HepG2 (cell line): ENCODE measurements around the gene ZBTB45. TPM values are rescaled to one million over a fixed set of nuclear protein-coding genes. Genes with fewer than 3 reads are reported as not detected.

Experiments used
- ARNT2 ChIP-seq: sonication (generic); formaldehyde crosslinking; IDR thresholded peaks from 2 replicates; pipeline ENCODE4 v1.8.0; 2022; ENCODE audit warnings: mild to moderate bottlenecking, low read depth, missing genetic modification reagents, moderate library complexity
- HDAC2 ChIP-seq: sonication (generic); formaldehyde crosslinking; IDR thresholded peaks from 2 replicates; pipeline ENCODE4 v1.4.0; 2020; ENCODE audit warnings: missing genetic modification reagents
- HNF4G ChIP-seq, 2 experiments: sonication (generic) in 1 of 2; formaldehyde crosslinking in 1 of 2; IDR thresholded peaks; 2 replicates each; pipeline versions ENCODE4 v1.4.0 to v1.6.1; 2011 to 2020; ENCODE audit warnings: borderline replicate concordance in 2 of 2, low read depth in 2 of 2, mild to moderate bottlenecking in 2 of 2, low read length in 1 of 2, missing genetic modification reagents in 1 of 2, moderate library complexity in 1 of 2
- PAF1 ChIP-seq: IDR thresholded peaks from 2 replicates; pipeline ENCODE4 v1.6.1; 2016; ENCODE audit warnings: missing genetic modification reagents, missing compliant biosample characterization
- SALL1 ChIP-seq: sonication (generic); formaldehyde crosslinking; IDR thresholded peaks from 2 replicates; pipeline ENCODE4 v1.8.0; 2022; ENCODE audit warnings: mild to moderate bottlenecking, missing genetic modification reagents
- ZNF230 ChIP-seq: sonication (generic); formaldehyde crosslinking; IDR thresholded peaks from 2 replicates; pipeline ENCODE4 v1.4.0; 2020; ENCODE audit warnings: mild to moderate bottlenecking, missing genetic modification reagents
- ZNF558 ChIP-seq: sonication (generic); formaldehyde crosslinking; IDR thresholded peaks from 2 replicates; pipeline ENCODE4 v1.9.0; 2022; ENCODE audit warnings: mild to moderate bottlenecking, missing genetic modification reagents, borderline replicate concordance
- polyA plus RNA-seq, 8 experiments: library from polyadenylated mRNA; depleted of rRNA in 3 of 8; stranded (reverse) in 7 of 8; unstranded in 1 of 8; fragments of >200 nt; fragmentation: Illumina TruSeq in 4 of 8; extraction: Trizol in 4 of 8; gene quantifications; 2 replicates each; pipeline versions ENCODE4 v1.2.1 to v1.2.3, GENCODE V29; 2011 to 2016; ENCODE audit warnings: low read depth in 4 of 8, missing spikeins in 1 of 8, mixed read lengths in 1 of 8; ENCODE audit not compliant: insufficient read depth in 1 of 8
- total RNA-seq, 5 experiments: library from RNA; depleted of rRNA; stranded (reverse); fragments of >200 nt; fragmentation: Illumina TruSeq; extraction: Trizol; gene quantifications; 2 replicates each; pipeline ENCODE4 v1.2.3, GENCODE V29; 2016; ENCODE audit warnings: low read depth in 1 of 5
- TF ChIP-seq, protein P1 (sequence below): sonication (generic); formaldehyde crosslinking; IDR thresholded peaks from 2 replicates; pipeline ENCODE4 v1.5.0; 2020; ENCODE audit warnings: mild to moderate bottlenecking, missing genetic modification reagents
- TF ChIP-seq, protein P2 (sequence below): sonication (generic); formaldehyde crosslinking; IDR thresholded peaks from 2 replicates; pipeline ENCODE4 v1.8.0; 2022; ENCODE audit warnings: mild to moderate bottlenecking, missing genetic modification reagents, moderate library complexity
- TF ChIP-seq, protein P3 (sequence below): IDR thresholded peaks from 2 replicates; pipeline ENCODE4 v1.6.1; 2012; ENCODE audit warnings: inconsistent platforms
- TF ChIP-seq, protein P4 (sequence below): sonication (generic); formaldehyde crosslinking; IDR thresholded peaks from 2 replicates; pipeline ENCODE4 v1.5.0; 2020; ENCODE audit warnings: missing genetic modification reagents, mild to moderate bottlenecking, borderline replicate concordance
- TF ChIP-seq, protein P5 (sequence below): sonication (generic); formaldehyde crosslinking; IDR thresholded peaks from one replicate; pipeline ENCODE4 v1.5.1; 2020; ENCODE audit warnings: mild to moderate bottlenecking, missing genetic modification reagents; ENCODE audit errors: not compliant biosample characterization

Gene ZBTB45
- total and polyA plus RNA-seq, 2 of the 13 experiments (the other 11 are each of a cell fraction or from before 2014, with no cell fraction given), result 3.0 to 3.7 TPM

DNA sequence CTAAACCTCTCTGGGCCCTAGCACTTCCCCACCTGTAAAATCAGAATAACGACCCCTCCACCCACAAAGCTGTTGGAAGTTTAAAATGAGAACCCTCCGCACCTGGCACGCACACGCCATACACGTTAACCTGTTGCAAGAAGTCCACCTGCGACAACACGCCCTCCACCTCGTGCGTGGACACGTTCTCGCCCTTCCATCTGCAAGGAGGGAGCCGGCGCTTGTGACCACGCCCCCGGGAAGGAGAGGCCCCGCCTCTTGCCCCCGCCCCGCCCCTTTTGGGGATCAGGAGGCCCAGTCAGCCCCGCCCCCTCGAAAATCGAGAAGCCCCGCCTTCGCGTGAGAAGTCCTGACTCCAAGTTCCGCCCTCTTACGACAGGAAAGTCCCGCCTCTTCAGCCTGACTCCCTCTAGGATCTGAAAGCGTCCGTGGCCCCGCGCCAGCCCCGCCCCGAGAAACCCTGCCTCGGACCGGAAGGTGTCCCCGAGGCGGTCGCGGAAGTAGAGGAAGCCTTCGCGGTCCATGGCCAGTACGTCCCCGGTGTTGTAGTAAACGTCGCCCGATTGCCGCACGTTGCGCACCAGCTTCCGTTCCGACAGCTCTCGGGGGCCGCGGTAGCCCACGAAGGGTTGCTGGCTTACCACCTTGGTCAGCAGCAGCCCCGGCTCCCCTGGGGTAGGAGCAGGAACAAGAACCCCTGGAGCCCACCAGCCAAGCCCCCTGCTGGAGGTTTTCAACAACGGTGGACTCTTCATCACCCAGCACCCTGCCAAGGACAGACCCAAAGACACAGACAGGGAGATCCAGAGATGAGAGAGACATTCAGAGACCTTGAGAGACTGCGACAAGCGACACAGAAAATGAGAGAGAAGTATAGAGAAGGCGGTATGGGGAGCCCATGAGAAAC, 20.3 kb downstream of the ZBTB45 start (continued):
- TF ChIP-seq, protein P1, sequence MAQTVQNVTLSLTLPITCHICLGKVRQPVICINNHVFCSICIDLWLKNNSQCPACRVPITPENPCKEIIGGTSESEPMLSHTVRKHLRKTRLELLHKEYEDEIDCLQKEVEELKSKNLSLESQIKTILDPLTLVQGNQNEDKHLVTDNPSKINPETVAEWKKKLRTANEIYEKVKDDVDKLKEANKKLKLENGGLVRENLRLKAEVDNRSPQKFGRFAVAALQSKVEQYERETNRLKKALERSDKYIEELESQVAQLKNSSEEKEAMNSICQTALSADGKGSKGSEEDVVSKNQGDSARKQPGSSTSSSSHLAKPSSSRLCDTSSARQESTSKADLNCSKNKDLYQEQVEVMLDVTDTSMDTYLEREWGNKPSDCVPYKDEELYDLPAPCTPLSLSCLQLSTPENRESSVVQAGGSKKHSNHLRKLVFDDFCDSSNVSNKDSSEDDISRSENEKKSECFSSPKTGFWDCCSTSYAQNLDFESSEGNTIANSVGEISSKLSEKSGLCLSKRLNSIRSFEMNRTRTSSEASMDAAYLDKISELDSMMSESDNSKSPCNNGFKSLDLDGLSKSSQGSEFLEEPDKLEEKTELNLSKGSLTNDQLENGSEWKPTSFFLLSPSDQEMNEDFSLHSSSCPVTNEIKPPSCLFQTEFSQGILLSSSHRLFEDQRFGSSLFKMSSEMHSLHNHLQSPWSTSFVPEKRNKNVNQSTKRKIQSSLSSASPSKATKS (CRISPR knock-in tag), result no peak
- TF ChIP-seq PAF1 (CRISPR knock-in tag) (no peak), ZNF230 (CRISPR knock-in tag) (no peak), HNF4G (IDR thresholded peaks at IDR 0.05; ENCODE audit: borderline replicate concordance, low read depth, low read length) (no peak), HNF4G (CRISPR knock-in tag; IDR thresholded peaks at IDR 0.05; ENCODE audit: borderline replicate concordance, low read depth) (peak; percentile 67), ARNT2 (peak; percentile 87; the same call in 1 of the 2 replicates), SALL1 (CRISPR knock-in tag) (peak; percentile 88), HDAC2 (CRISPR knock-in tag) (peak; percentile 85), ZNF558 (CRISPR knock-in tag) (no peak)
- TF ChIP-seq, protein P2, sequence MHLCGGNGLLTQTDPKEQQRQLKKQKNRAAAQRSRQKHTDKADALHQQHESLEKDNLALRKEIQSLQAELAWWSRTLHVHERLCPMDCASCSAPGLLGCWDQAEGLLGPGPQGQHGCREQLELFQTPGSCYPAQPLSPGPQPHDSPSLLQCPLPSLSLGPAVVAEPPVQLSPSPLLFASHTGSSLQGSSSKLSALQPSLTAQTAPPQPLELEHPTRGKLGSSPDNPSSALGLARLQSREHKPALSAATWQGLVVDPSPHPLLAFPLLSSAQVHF, result no peak
- TF ChIP-seq, protein P3, sequence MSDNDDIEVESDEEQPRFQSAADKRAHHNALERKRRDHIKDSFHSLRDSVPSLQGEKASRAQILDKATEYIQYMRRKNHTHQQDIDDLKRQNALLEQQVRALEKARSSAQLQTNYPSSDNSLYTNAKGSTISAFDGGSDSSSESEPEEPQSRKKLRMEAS, result peak; percentile 89
- TF ChIP-seq, protein P4, sequence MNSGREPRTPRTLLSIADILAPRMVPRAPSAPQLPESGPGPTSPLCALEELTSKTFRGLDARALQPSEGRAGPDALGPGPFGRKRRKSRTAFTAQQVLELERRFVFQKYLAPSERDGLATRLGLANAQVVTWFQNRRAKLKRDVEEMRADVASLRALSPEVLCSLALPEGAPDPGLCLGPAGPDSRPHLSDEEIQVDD (CRISPR knock-in tag), result no peak
- TF ChIP-seq, protein P5, sequence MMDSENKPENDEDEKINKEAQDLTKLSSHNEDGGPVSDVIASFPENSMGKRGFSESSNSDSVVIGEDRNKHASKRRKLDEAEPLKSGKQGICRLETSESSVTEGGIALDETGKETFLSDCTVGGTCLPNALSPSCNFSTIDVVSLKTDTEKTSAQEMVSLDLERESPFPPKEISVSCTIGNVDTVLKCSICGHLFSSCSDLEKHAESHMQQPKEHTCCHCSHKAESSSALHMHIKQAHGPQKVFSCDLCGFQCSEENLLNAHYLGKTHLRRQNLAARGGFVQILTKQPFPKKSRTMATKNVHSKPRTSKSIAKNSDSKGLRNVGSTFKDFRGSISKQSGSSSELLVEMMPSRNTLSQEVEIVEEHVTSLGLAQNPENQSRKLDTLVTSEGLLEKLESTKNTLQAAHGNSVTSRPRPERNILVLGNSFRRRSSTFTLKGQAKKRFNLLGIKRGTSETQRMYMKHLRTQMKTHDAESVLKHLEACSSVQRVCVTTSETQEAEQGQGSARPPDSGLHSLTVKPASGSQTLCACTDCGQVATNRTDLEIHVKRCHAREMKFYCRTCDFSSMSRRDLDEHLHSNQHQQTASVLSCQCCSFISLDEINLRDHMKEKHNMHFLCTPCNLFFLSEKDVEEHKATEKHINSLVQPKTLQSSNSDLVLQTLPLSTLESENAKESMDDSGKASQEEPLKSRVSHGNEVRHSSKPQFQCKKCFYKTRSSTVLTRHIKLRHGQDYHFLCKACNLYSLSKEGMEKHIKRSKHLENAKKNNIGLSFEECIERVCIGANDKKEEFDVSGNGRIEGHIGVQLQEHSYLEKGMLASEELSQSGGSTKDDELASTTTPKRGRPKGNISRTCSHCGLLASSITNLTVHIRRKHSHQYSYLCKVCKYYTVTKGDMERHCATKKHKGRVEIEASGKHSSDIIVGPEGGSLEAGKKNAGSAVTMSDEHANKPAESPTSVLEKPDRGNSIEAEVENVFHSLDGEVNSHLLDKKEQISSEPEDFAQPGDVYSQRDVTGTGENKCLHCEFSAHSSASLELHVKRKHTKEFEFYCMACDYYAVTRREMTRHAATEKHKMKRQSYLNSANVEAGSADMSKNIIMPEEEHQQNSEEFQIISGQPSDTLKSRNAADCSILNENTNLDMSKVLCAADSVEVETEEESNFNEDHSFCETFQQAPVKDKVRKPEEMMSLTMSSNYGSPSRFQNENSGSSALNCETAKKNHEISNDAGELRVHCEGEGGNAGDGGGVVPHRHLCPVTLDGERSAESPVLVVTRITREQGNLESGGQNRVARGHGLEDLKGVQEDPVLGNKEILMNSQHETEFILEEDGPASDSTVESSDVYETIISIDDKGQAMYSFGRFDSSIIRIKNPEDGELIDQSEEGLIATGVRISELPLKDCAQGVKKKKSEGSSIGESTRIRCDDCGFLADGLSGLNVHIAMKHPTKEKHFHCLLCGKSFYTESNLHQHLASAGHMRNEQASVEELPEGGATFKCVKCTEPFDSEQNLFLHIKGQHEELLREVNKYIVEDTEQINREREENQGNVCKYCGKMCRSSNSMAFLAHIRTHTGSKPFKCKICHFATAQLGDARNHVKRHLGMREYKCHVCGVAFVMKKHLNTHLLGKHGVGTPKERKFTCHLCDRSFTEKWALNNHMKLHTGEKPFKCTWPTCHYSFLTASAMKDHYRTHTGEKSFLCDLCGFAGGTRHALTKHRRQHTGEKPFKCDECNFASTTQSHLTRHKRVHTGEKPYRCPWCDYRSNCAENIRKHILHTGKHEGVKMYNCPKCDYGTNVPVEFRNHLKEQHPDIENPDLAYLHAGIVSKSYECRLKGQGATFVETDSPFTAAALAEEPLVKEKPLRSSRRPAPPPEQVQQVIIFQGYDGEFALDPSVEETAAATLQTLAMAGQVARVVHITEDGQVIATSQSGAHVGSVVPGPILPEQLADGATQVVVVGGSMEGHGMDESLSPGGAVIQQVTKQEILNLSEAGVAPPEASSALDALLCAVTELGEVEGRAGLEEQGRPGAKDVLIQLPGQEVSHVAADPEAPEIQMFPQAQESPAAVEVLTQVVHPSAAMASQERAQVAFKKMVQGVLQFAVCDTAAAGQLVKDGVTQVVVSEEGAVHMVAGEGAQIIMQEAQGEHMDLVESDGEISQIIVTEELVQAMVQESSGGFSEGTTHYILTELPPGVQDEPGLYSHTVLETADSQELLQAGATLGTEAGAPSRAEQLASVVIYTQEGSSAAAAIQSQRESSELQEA, result no peak
